GM21526 (cell line): ENCODE measurements around the gene MDM2.
"Not testable (repeated sequence)": the region's sequence is repeated elsewhere in the genome, so short reads cannot be mapped to it uniquely, and the experiment has no call there.

ENCODE experiments used
- ATAC-seq: cut with Tn5 transposase; IDR thresholded peaks from one replicate; pipeline ENCODE4 v1.9.1; 2021; ENCODE audit warnings: moderate library complexity; ENCODE audit not compliant: unreplicated experiment, low FRiP score

MDM2 gene

GRCh38 chr12:68824131-68824530, 16.2 kb downstream of the MDM2 start:
- no peak for ATAC-seq

DNA sequence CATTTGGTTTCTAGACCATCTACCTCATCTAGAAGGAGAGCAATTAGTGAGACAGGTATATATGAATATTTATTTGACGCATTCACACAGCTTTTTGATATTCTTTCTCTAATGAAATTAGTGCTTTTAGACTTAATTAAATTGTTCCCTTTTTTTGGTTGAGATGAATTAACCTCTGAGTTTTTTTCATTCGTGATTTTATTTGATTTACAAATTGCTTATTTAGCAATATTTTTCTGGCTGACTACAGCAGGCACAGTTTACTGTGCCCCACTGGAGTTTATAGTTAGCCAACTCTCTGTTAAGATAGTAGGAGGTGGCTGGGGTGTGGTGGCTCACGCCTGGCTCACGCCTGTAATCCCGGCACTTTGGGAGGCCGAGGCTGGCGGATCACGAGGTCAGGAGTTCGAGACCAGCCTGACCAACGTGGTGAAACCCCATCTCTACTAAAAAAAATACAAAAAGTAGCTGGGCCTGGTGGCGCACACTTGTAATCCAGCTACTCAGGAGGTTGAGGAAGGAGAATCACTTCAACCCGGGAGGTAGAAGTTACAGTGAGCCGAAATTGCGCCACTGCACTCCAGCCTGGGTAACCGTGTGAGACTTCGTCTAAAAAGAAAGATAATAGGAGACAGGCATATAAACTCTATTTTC, 16.7 kb downstream of the MDM2 start:
- no peak for ATAC-seq

- ATAC-seq, result no peak
These were observed 17.7 kb downstream of the MDM2 start for GRCh38 chr12:68825569-68826217.

DNA sequence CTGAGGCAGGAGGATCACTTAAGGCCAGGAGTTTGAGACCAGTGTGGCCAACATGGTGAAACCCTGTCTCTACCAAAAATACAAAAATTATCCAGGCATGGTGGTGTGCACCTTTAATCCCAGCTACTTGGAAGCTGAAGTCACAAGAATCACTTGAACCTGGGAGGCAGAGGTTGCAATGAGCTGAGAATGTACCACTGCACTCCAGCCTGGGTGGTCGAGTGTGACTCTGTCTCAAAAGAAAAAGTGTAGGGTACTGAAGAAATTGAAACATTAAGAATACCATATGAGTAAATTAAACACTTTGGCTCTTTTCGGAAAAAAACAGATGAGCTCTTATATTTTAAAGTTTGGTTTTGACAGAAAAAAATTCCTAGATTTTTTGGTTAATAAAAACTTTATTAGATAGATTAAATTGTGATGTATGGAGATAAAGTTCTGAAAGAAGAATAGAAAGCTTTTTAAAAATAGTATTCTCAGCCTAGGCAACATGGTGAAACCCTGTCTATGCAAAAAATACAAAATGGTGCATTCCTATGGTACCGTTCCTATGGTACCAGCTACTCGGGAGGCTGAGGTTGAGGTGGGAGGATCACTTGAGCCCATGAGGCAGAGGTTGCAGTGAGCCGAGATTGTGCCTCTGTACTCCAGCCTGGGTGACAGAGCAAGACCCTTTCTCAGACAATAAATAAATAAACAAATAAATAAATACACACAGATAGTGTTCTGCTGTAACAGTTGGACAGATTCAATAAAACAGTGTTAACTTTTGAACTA, 20.1 kb downstream of the MDM2 start:
- no peak for ATAC-seq

- ATAC-seq, result no peak
These were observed 20.7 kb downstream of the MDM2 start for GRCh38 chr12:68828672-68829068.

GRCh38 chr12:68831272-68831671, 23.3 kb downstream of the MDM2 start:
- no peak for ATAC-seq

DNA sequence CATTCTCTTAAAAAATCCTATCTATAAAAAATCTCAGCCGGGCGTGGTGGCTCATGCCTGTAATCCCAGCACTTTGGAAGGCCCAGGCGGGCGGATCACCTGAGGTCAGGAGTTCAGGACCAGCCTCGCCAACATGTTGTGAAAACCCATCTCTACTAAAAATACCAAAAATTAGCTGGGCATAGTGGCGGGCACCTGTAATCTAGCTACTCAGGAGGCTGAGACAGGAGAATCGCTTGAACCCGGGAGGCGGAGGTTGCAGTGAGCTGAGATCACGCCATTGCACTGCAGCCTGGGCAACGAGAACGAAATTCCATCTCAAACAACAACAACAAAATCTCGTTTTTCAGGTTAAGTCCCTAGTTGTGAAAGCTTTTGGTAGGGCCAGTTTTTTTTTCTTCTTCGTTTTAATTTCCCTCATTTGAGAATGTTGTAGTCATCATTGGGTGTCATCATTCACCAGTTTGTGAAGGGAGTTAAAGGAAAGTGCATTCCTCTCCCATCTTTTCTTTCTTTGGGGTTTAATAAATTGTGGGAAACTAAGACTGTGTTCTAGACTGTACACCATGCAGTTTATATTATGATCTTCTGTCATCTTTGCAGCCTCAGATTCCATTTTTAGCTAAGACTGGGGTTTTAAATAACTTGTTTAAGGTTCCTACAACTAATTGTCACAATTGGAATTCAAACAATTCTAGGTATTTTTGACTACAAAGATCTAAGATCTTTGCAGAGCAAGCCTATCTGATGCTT, 23.9 kb downstream of the MDM2 start:
- ATAC-seq, result no peak

GRCh38 chr12:68832504-68832867, 24.5 kb downstream of the MDM2 start:
- ATAC-seq, result no peak

DNA sequence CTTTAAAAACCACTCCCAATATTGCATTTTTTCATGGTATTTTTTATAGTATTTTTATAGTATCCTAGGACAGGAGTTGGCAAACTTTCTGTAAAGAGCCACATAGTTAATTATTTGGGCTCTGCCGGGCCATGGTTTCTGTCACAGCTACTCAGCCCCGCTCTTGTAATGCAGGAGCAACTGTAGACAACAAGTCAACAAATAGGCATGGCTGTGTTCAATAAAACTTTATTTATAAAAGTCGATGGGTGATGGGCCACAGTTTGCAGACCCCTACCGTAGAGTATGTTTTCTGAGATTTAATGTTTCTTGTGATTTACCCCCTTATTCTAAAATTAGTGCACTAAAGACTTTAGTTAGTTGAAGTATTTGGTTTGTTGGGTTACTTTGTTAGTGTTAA, 25.5 kb downstream of the MDM2 start:
- no peak for ATAC-seq

- no peak for ATAC-seq
These were observed 27.4 kb downstream of the MDM2 start for GRCh38 chr12:68835333-68835908.

GRCh38 chr12:68837215-68837614, 29.2 kb downstream of the MDM2 start:
- no peak for ATAC-seq

DNA sequence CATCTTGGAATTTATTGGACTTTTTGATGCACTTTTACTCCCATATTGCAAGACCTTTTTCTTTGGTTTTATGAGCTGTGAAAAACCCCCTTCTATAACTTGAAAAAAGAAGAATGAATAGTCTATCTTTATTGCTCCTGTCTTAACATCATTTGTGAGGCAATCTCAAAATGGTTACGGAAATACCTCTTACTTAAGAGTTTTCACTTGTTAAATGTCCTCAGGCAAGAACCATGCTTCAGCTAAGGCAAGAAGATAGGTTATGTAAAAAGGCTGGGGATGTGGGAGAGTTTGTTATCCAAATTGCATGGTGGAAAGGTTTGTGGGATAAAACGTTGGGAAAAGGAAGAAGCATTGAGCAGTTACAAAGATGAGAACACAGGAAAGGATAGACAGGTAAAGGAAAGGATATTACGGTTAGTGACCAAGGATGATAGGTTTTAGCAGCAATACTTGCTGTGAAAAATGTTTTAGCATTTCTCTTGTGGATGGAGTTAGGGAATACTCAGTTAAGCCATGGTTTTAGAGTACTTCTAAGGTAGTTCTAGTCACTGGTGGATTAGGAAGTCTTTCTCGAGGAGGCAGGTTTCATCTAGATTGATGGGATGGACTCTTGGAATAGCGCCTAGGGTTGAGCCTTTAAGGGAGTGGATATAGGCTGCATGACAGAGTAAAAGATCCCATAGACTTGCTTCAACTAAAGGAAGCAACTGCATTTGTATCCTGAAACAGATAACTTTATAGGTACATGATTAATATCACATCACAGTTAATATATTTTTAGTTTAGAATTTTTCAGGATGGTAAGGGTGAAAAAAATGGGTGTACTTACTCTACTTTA, 30.3 kb downstream of the MDM2 start:
- no peak for ATAC-seq

DNA sequence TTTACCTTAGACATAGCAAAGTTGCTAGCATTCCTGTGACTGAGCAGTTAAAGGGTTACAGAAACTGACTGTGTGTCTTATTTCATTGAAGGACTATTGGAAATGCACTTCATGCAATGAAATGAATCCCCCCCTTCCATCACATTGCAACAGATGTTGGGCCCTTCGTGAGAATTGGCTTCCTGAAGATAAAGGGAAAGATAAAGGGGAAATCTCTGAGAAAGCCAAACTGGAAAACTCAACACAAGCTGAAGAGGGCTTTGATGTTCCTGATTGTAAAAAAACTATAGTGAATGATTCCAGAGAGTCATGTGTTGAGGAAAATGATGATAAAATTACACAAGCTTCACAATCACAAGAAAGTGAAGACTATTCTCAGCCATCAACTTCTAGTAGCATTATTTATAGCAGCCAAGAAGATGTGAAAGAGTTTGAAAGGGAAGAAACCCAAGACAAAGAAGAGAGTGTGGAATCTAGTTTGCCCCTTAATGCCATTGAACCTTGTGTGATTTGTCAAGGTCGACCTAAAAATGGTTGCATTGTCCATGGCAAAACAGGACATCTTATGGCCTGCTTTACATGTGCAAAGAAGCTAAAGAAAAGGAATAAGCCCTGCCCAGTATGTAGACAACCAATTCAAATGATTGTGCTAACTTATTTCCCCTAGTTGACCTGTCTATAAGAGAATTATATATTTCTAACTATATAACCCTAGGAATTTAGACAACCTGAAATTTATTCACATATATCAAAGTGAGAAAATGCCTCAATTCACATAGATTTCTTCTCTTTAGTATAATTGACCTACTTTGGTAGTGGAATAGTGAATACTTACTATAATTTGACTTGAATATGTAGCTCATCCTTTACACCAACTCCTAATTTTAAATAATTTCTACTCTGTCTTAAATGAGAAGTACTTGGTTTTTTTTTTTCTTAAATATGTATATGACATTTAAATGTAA, 31.5 kb downstream of the MDM2 start:
- no peak for ATAC-seq

- not testable (repeated sequence) for ATAC-seq
These were observed 33.2 kb downstream of the MDM2 start for GRCh38 chr12:68841175-68841574.

DNA sequence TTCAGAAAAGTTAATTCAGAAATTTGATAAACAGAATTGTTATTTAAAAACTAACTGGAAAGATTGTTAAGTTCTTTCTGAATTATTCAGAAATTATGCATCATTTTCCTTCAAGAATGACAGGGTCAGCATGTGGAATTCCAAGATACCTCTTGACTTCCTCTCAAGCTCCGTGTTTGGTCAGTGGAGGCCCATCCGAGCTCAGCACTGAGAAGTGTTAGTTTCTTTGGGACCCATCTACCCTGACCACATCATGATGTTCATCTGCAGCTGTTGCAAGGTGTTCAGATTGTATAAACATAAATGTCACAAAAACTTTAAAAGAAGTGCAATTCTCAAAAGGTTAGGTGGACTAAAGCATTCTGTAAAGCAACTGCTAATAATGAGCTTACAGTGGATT, 33.7 kb downstream of the MDM2 start:
- no peak for ATAC-seq

GRCh38 chr12:68842123-68842522, 34.1 kb downstream of the MDM2 start:
- no peak for ATAC-seq

DNA sequence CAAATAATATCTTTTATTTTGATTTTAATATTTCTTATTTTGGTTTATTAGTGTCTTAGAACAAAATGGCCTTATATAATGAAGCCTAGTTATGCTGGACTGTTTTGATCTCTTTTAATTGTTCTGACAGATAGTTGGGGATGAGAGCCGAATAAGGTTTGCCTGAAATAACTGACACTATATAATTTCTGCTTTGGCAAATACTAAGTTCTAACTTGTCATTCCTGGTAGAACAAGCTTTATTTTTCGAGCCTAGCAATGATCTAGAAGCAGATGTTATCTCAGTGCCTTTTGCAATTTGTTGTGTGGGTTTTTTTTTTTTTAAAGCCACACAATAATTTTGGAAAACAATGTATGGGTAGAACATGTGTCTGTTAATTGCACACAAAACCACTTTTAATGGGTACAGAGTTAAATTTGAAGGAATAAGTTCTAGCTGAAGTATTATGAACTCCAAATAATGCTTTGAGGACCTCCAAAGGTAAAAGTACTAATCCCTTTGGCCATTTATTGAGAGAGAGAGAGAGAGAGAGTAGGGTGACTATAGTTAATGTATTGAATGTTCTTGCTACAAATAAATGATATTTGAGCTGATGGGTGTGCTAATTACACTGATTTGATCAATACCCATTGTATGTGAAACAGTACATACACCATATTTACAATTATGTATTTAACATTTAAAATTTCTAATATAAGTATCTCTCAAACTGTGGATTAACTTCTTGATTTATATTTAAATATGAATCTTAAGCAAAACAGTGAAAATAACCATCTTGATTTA, 35.0 kb downstream of the MDM2 start:
- no peak for ATAC-seq

GRCh38 chr12:68844318-68844745, 36.4 kb downstream of the MDM2 start:
- no peak for ATAC-seq
